Naive thymus-derived CD8-positive, alpha-beta T cell (primary cell): ENCODE data around the gene ATPAF2. TPM values are rescaled to one million over a fixed set of nuclear protein-coding genes. Genes with fewer than 3 reads are reported as not detected.

Experiments
- ATAC-seq, 2 donors: fragments of 150-1000 bp; cut with Tn5 transposase in 1 of 2; sonication (Bioruptor Pico), chemical (Tn5 transposase) in 1 of 2; 1 replicate in 1 of 2; 2 replicates in 1 of 2; pipeline ENCODE4 v1.10.0; 2021; ENCODE audit warnings: mild to moderate bottlenecking in 2 of 2, moderate library complexity in 2 of 2
- POLR2A ChIA-PET: fragments of 350-600 bp; sonication (Branson Sonifier 250); formaldehyde crosslinking; loops from one replicate; lab custom pipeline; 2021; ENCODE audit warnings: antibody characterized with exemption; lab: Charles Lee
- DNase-seq, 10 donors: peaks; one replicate each; pipeline versions ENCODE4 v3.0.0 to v3.0.0-alpha.2; 2020 to 2022
- H3K27ac Mint-ChIP-seq, 10 donors: one replicate each; pipeline ENCODE4 v1.8.0; 2020 to 2022; ENCODE audit warnings: mild to moderate bottlenecking in 10 of 10, mixed read lengths in 10 of 10, moderate library complexity in 4 of 10, inconsistent platforms in 1 of 10
- H3K27me3 Mint-ChIP-seq, 5 donors: one replicate each; pipeline ENCODE4 v1.8.0; 2021 to 2022; ENCODE audit warnings: mixed read lengths in 5 of 5
- H3K36me3 Mint-ChIP-seq, 3 donors: one replicate each; pipeline ENCODE4 v1.8.0; 2020 to 2022; ENCODE audit warnings: mixed read lengths in 3 of 3, mild to moderate bottlenecking in 2 of 3, inconsistent platforms in 1 of 3
- H3K4me1 Mint-ChIP-seq, 4 donors: one replicate each; pipeline ENCODE4 v1.8.0; 2021 to 2022; ENCODE audit warnings: mixed read lengths in 4 of 4
- H3K4me3 Mint-ChIP-seq, 10 donors: one replicate each; pipeline ENCODE4 v1.8.0; 2020 to 2022; ENCODE audit warnings: mild to moderate bottlenecking in 10 of 10, mixed read lengths in 10 of 10, moderate library complexity in 6 of 10, inconsistent platforms in 1 of 10
- H3K9me3 Mint-ChIP-seq, 9 donors: one replicate each; pipeline ENCODE4 v1.8.0; 2020 to 2022; ENCODE audit warnings: mixed read lengths in 9 of 9, mild to moderate bottlenecking in 3 of 9, inconsistent platforms in 1 of 9, moderate library complexity in 1 of 9
- polyA plus RNA-seq, 3 donors: library from polyadenylated mRNA; unstranded; fragments of 300-500 nt; fragmentation: Illumina TruSeq; gene quantifications; one replicate each; pipeline ENCODE4 v1.2.3, GENCODE V29; 2021
- total RNA-seq, 8 experiments: library from RNA in 2 of 8; stranded (reverse) in 2 of 8; gene quantifications; one replicate each; pipeline ENCODE4 v1.2.3 and lab custom pipeline; 2021 to 2026

The ATPAF2 gene
- total and polyA plus RNA-seq, 5 experiments from 2014 or later: 15.3 to 28.7 (median 21.8) TPM

DNA sequence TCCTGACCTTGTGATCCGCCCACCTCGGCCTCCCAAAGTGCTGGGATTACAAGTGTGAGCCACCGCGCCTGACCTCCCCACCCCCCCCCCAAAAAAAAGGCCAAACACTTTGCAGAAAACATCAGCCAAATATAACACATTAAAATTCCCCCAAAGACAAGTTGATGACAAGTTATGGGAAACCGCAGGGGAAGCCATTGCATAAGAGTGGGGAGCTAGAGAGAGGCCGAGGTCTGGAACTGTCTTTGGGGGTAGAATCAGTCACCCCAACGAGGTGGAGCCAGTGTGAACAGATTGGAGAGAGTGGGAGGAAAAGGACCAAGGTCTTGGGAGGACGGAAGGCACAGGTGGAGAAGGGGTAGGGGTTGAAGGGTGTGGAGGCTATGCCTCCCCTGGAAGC lies 63.5 kb downstream of the ATPAF2 start:
- DNase-seq: no peak
- Mint-ChIP-seq H3K9me3 (no peaks in the 10 kb centered on the region), H3K27ac (peak overlapping the region in 1 of 10 donors; percentile 51), H3K4me3 (no peak overlapping the region), H3K4me1 (peaks cover 6 to 31% (median 22%) of the 10 kb centered on the region in 4 donors), H3K36me3 (no peaks in the 10 kb centered on the region), H3K27me3 (no peaks in the 10 kb centered on the region)
- POLR2A ChIA-PET: interaction anchor here (7.1 kb wide), 1 partner anchor 18 kb away, joined by 130 read pairs; no protein-coding TSS in a partner anchor
- no peak for ATAC-seq

DNA sequence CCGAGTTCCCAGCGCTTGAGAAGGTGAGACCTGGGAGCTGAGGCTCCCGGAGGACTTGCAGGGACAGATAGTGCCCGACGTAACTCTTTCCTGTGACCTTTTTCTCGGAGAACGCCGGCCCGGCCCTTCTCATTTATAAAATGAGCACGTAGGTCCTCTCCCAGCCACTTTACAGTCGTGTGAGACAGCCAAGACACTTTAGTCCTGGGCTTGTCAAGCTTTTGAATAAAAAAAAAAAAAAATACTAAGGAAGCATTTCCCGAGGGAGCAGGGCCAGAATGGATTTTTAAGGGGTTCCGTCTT lies 66.1 kb downstream of the ATPAF2 start:
- ATAC-seq: peak in 1 of 2 donors; percentile 0
- H3K27me3 Mint-ChIP-seq: no peaks in the 10 kb centered on the region
- no peaks in the 10 kb centered on the region for H3K36me3 Mint-ChIP-seq
- H3K4me3 Mint-ChIP-seq: peak overlapping the region; percentile 89 to 99 (median 95)
- H3K27ac Mint-ChIP-seq: peak overlapping the region; percentile 66 to 99 (median 96)
- no peaks in the 10 kb centered on the region for H3K9me3 Mint-ChIP-seq
- peaks cover 18 to 46% (median 44%) of the 10 kb centered on the region in 4 donors for H3K4me1 Mint-ChIP-seq
- no peak for DNase-seq
- POLR2A ChIA-PET: interaction anchor here (0.9 to 7.1 kb wide), 11 partner anchors 14 to 342 kb away, joined by 3 to 130 read pairs (median 4); partner anchors contain the start of genes ATPAF2, GID4, SMCR8 and SREBF1

DNA sequence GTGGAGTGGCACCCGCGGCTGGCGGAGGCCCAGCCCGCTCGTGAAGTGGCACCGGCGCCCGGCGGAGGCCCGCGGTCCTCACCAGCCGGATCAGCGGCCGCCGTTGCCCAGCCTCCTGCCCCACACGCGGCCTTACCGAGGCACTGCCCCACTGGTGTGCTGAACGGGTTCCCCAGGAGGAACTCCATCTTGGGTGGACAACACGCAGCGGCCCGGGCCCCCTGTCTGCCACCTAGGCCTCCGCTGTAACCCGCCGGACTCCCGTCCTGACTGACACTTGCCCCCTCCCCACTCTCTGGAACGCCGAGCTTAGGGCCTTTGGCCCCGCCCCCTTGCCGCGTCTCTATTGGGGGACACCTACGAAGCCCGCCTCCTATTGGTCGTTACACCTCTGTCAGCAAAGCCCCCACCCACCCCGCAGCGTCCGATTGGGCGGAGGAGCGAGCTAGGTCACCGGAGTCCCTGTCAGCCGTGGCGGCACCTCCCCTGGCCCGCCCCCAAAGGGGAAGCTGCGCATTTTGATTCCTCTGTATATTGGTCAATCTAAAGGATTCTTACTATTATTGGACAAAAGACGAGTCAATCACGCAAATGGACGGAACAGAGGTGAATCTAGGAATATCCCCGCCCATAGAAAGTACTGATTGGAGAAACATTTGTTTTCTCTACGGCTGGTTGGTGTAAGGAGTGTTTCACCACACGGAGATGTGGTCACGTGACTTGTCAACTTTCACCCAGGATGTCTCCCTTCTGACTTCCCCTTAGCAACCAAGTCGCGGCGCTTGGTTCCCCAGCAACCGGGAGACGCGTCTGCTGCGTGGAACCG lies 66.6 kb downstream of the ATPAF2 start, which contains the start of the genes DRC3 and TOM1L2:
DRC3 (plus strand) TSS at position 737 of the 826 bp plus-strand sequence. CDS start 4,737 bp downstream, outside the sequence.
TOM1L2 (minus strand) TSS at position 275 of the 826 bp plus-strand sequence; CDS start at position 188, 87 bp downstream.
- Mint-ChIP-seq H3K4me3 (peak within 1 kb of the TSS; percentile 89 to 99 (median 95)), H3K36me3 (no peaks in the 10 kb centered on the region), H3K9me3 (no peaks in the 10 kb centered on the region), H3K27me3 (no peaks in the 10 kb centered on the region), H3K27ac (peak within 1 kb of the TSS; percentile 81 to 99 (median 96)), H3K4me1 (peaks cover 20 to 52% (median 48%) of the 10 kb centered on the region in 4 donors)
- DNase-seq: peak; percentile 97 to 100 (median 100)
- POLR2A ChIA-PET: interaction anchor here (0.6 to 7.1 kb wide), 15 partner anchors 14 to 1385 kb away, joined by 3 to 130 read pairs (median 4); partner anchors contain the start of genes ATPAF2, GID4, SMCR8 and SREBF1
- ATAC-seq: peak; percentile 87 to 90

DNA sequence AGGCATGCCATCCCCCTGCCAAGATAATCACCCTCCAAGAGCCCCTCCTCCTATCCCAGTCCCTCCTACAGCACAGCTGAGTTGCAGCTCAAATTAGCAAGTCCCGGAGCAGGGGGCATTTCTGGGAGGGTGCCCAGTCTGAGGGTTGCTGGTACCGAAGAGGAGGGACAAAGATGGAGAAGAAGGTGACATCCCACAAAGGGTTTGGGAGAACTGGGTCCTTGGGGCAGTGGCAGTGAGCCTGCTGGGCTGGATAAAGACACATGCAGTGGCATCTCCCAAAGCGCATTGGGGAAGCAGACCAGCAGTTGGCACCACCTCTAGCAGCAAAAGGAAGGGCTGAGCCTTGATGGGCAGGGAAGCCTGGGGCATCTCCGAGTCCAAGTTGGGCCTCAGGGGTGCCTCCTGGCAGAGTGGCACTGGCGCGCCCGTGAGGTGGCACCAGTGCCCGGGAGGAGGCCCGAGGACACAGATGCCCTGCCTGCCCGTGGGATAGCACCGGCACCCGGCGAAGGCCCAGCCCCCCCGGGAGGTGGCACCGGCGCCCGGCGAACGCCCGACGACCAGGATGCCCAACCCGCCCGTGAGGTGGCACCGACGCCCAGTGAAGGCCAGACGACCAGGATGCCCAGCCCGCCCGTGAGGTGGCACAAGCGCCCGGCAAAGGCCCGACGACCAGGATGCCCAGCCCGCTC lies 67.4 kb downstream of the ATPAF2 start:
- no peak for ATAC-seq
- DNase-seq: peak in 5 of 10 donors; percentile 24 to 36 (median 27)
- Mint-ChIP-seq H3K4me1 (peaks cover 26 to 59% (median 56%) of the 10 kb centered on the region in 4 donors), H3K4me3 (peak overlapping the region; percentile 75 to 97 (median 90)), H3K9me3 (no peaks in the 10 kb centered on the region), H3K27ac (peak overlapping the region; percentile 42 to 96 (median 81)), H3K36me3 (no peaks in the 10 kb centered on the region), H3K27me3 (no peaks in the 10 kb centered on the region)
- POLR2A ChIA-PET: interaction anchor here (1.0 to 7.1 kb wide), 7 partner anchors 14 to 343 kb away, joined by 3 to 130 read pairs (median 4); partner anchors contain the start of genes SMCR8, SREBF1 and TOP3A

DNA sequence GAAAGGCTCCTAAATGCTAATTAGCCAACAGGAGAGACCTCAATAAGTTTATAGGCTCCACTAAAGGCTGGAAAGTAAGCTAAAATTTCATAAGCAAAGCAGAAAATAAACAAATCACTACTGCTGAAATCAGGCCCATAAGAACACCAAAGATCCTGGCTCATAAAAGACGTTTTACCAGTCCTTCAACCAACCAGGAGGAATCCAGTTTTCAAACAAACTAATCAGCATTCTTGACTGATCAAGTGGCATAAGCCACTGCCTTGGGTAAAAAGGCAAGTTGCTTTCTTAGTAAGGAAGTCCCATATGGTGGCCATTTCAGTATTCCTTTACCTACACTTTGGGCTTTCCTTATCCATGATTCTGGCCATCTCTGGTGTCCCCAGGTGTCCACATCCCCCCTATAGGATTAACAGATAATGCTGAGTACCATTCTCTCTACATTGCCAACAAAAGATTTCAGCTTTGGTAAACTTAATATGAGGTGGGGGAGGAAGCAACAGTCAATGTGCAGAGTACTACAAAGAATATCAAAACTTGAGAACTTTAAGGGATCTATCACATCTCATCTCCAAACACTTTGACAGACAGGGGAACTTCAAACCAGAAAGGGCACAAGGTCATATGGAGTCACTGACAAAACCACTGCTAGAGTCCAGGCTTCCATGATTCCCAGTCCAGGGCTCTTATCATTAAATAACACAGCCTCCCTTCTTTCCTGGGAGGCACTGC lies 68.1 kb downstream of the ATPAF2 start:
- ATAC-seq (no peak), DNase-seq (no peak)
- H3K9me3 Mint-ChIP-seq: no peaks in the 10 kb centered on the region
- peak overlapping the region in 9 of 10 donors; percentile 62 to 92 (median 81) for H3K27ac Mint-ChIP-seq
- H3K4me3 Mint-ChIP-seq: peak overlapping the region; percentile 75 to 97 (median 90)
- H3K4me1 Mint-ChIP-seq: peaks cover 28 to 66% (median 63%) of the 10 kb centered on the region in 4 donors
- H3K27me3 Mint-ChIP-seq: no peaks in the 10 kb centered on the region
- POLR2A ChIA-PET: interaction anchor here (7.1 kb wide), 1 partner anchor 13 kb away, joined by 130 read pairs; no protein-coding TSS in a partner anchor
- no peaks in the 10 kb centered on the region for H3K36me3 Mint-ChIP-seq

Other genes with a start within 250 kb of the ATPAF2 start
- gene SREBF1, start 202.2 kb downstream of the ATPAF2 start, total RNA-seq: 10 to 100 TPM; 40.6 to 43.8 TPM
- 10 to 100 TPM; 16.3 to 57.0 (median 44.8) TPM for gene SREBF1, start 202.2 kb downstream of the ATPAF2 start, polyA plus RNA-seq
- gene TOM1L2, start 66.8 kb downstream of the ATPAF2 start, total RNA-seq: 10 to 100 TPM; 65.2 to 71.1 TPM
- 10 to 100 TPM in 1 of 3 donors, 1 to 10 TPM in 2; 2.5 to 11.6 (median 7.4) TPM for gene TOM1L2, start 66.8 kb downstream of the ATPAF2 start, polyA plus RNA-seq
- gene DRC3, start 66.3 kb downstream of the ATPAF2 start, total RNA-seq: 1 to 10 TPM; 1.1 to 1.7 TPM
- gene DRC3, start 66.3 kb downstream of the ATPAF2 start, polyA plus RNA-seq: under 1 TPM in 2 of 3 donors, not detected in 1; 0.31 to 0.91 TPM
- 10 to 100 TPM; 10.4 to 10.7 TPM for gene GID4, start 240 bp upstream of the ATPAF2 start, total RNA-seq
- 1 to 10 TPM; 3.4 to 7.1 (median 6.0) TPM for gene GID4, start 240 bp upstream of the ATPAF2 start, polyA plus RNA-seq
- gene DRG2, start 48.8 kb upstream of the ATPAF2 start, total RNA-seq: 10 to 100 TPM; 48.6 to 49.4 TPM
- gene DRG2, start 48.8 kb upstream of the ATPAF2 start, polyA plus RNA-seq: 10 to 100 TPM; 38.8 to 45.2 (median 45.2) TPM
- gene MYO15A, start 69.6 kb upstream of the ATPAF2 start, total RNA-seq: 1 to 10 TPM; 1.5 to 2.0 TPM
- gene MYO15A, start 69.6 kb upstream of the ATPAF2 start, polyA plus RNA-seq: under 1 TPM; 0.13 to 0.46 (median 0.16) TPM
- gene ALKBH5, start 144.7 kb upstream of the ATPAF2 start, total RNA-seq: 100 to 1,000 TPM; 109 to 120 TPM
- 100 to 1,000 TPM; 125 to 148 (median 129) TPM for gene ALKBH5, start 144.7 kb upstream of the ATPAF2 start, polyA plus RNA-seq
- gene LLGL1, start 186.5 kb upstream of the ATPAF2 start, total RNA-seq: 10 to 100 TPM; 16.8 to 17.3 TPM
- 1 to 10 TPM; 1.2 to 1.9 (median 1.5) TPM for gene LLGL1, start 186.5 kb upstream of the ATPAF2 start, polyA plus RNA-seq
- gene FLII, start 219.6 kb upstream of the ATPAF2 start, total RNA-seq: 100 to 1,000 TPM; 318 to 327 TPM
- 100 to 1,000 TPM in 2 of 3 donors, 10 to 100 TPM in 1; 81.2 to 180 (median 100) TPM for gene FLII, start 219.6 kb upstream of the ATPAF2 start, polyA plus RNA-seq
- gene MIEF2, start 221.5 kb upstream of the ATPAF2 start, total RNA-seq: 10 to 100 TPM; 16.7 to 17.4 TPM
- 10 to 100 TPM; 10.7 to 14.4 (median 10.8) TPM for gene MIEF2, start 221.5 kb upstream of the ATPAF2 start, polyA plus RNA-seq